Esophagus muscularis mucosa (tissue), 4 donors: ENCODE measurements around the gene ITPR1. TPM values are rescaled to one million over a fixed set of nuclear protein-coding genes. Genes with fewer than 3 reads are reported as not detected.

Experiments used
- DNase-seq: peaks from one replicate; pipeline ENCODE4 v3.0.0-alpha.2; 2017; ENCODE audit errors: extremely low spot score
- H3K27ac ChIP-seq, 4 donors: fragments of 200-600 bp; sonication (generic); replicated peaks in 1 of 4; 1 replicate in 3 of 4; 2 replicates in 1 of 4; pipeline ENCODE4 v1.5.1; 2016 to 2019; ENCODE audit warnings: mild to moderate bottlenecking in 1 of 4
- H3K27me3 ChIP-seq, 4 donors: fragments of 200-600 bp; sonication (generic); one replicate each; pipeline versions ENCODE4 v1.5.1 to v1.6.0; 2016 to 2019
- H3K36me3 ChIP-seq, 4 donors: fragments of 200-600 bp; sonication (generic); one replicate each; pipeline ENCODE4 v1.5.1; 2016 to 2019
- H3K4me1 ChIP-seq, 4 donors: fragments of 200-600 bp; sonication (generic); one replicate each; pipeline ENCODE4 v1.5.1; 2016 to 2019
- H3K4me3 ChIP-seq, 4 donors: fragments of 200-600 bp; sonication (generic); 1 replicate in 2 of 4; 2 replicates in 2 of 4; pipeline ENCODE4 v1.5.1; 2016 to 2019; ENCODE audit warnings: mild to moderate bottlenecking in 4 of 4, moderate library complexity in 1 of 4
- H3K9me3 ChIP-seq, 4 donors: fragments of 200-600 bp; sonication (generic); 1 replicate in 3 of 4; 2 replicates in 1 of 4; pipeline ENCODE4 v1.5.1; 2016 to 2019
- EP300 ChIP-seq: sonication (generic); formaldehyde crosslinking; IDR thresholded peaks from one replicate; pipeline ENCODE4 v1.6.1; 2017; ENCODE audit warnings: antibody characterized with exemption
- POLR2A ChIP-seq: fragments of 450-650 bp; IDR thresholded peaks from one replicate; pipeline ENCODE4 v1.6.1; 2017; ENCODE audit warnings: antibody characterized with exemption, moderate library complexity, mild to moderate bottlenecking, low read depth
- POLR2AphosphoS5 ChIP-seq, 2 donors: sonication (generic); formaldehyde crosslinking; IDR thresholded peaks; one replicate each; pipeline ENCODE4 v1.6.1; 2017; ENCODE audit warnings: antibody characterized with exemption in 2 of 2
- WGBS: methylation state at CpG from one replicate; pipeline ENCODE4 v1.1.5; 2018; 5-methylcytosine and 5-hydroxymethylcytosine counted together
- intact Hi-C: fragments of 100-400 bp; cut with DNase I; formaldehyde crosslinking; loops from one replicate; pipeline ENCODE4 v1.15.1; 2023
- total RNA-seq, 4 donors: library from RNA; depleted of rRNA; stranded (reverse); fragments of >200 nt; gene quantifications; one replicate each; pipeline versions ENCODE4 v1.1.0 to v1.2.1, GENCODE V29; 2016
- TF ChIP-seq, protein P1 (sequence below), 3 experiments: fragments of 200-600 bp in 2 of 3; fragments of 450-650 bp in 1 of 3; sonication (generic) in 2 of 3; IDR thresholded peaks; one replicate each; pipeline ENCODE4 v1.5.1; 2017 to 2019; ENCODE audit warnings: antibody characterized with exemption in 3 of 3, mild to moderate bottlenecking in 2 of 3, moderate library complexity in 1 of 3

ITPR1 gene
- total RNA-seq, 4 donors from 2014 or later: 204 to 271 (median 222) TPM

DNA sequence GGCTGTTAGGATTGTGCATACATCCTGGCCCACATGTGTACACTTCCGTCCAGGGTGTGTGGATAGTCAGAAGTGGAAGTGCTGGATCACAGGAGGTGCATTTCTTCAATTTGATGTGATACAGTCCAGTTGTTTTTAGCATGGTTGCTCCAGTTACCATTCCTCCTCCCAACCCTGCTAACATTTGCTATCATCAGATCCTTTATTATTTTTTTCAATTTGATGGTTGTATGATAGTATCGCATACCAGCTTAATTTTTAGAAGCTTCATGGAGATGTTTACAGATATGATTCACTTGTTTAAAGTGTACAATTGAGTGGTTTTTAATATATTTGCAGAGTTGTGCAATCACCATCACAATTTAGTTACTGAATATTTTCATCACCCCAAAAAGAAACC is 202.7 kb downstream of the ITPR1 start:
- Histone ChIP-seq H3K27ac (peak overlapping the region in 1 of 4 donors; percentile 16), H3K9me3 (no peaks in the 10 kb centered on the region), H3K4me3 (no peak overlapping the region), H3K36me3 (peaks cover 13 to 89% (median 61%) of the 10 kb centered on the region in 4 donors), H3K27me3 (no peaks in the 10 kb centered on the region), H3K4me1 (peaks cover 0 to 10% (median 0%) of the 10 kb centered on the region in 4 donors)
- WGBS: 83% methylated on average over 2 of the region's 2 CpGs
- TF ChIP-seq POLR2A (no peak), POLR2AphosphoS5 (IDR thresholded peaks at IDR 0.05) (no peak), EP300 (no peak)
- TF ChIP-seq, protein P1, sequence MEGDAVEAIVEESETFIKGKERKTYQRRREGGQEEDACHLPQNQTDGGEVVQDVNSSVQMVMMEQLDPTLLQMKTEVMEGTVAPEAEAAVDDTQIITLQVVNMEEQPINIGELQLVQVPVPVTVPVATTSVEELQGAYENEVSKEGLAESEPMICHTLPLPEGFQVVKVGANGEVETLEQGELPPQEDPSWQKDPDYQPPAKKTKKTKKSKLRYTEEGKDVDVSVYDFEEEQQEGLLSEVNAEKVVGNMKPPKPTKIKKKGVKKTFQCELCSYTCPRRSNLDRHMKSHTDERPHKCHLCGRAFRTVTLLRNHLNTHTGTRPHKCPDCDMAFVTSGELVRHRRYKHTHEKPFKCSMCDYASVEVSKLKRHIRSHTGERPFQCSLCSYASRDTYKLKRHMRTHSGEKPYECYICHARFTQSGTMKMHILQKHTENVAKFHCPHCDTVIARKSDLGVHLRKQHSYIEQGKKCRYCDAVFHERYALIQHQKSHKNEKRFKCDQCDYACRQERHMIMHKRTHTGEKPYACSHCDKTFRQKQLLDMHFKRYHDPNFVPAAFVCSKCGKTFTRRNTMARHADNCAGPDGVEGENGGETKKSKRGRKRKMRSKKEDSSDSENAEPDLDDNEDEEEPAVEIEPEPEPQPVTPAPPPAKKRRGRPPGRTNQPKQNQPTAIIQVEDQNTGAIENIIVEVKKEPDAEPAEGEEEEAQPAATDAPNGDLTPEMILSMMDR (IDR thresholded peaks at IDR 0.05): no peak
- intact Hi-C loops: no loop called here
- DNase-seq: no peak

DNA sequence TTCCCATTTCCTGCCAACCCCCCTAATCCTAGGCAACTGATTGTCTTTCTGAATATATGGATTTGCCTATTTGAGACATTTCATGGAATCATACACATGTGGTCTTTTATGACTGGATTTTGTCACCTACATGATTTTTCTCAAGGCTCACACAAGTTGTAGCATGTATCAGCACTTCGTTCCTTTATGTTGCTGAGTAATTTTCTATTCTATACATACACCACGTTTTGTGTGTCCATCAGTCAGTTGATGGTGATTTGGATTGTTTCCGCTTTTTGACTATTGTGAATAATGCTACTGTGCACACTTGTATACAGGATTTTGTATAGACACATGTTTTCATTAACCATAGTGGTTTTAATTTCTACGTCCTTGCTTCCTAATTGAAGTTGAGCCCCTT is 203.1 kb downstream of the ITPR1 start:
- Histone ChIP-seq H3K4me3 (no peak overlapping the region), H3K4me1 (peaks cover 0 to 10% (median 0%) of the 10 kb centered on the region in 4 donors), H3K27ac (no peak overlapping the region), H3K36me3 (peaks cover 15 to 89% (median 65%) of the 10 kb centered on the region in 4 donors), H3K9me3 (no peaks in the 10 kb centered on the region), H3K27me3 (no peaks in the 10 kb centered on the region)
- 91% methylated on average over 4 of the region's 4 CpGs for WGBS
- TF ChIP-seq POLR2A (no peak), POLR2AphosphoS5 (IDR thresholded peaks at IDR 0.05) (no peak), EP300 (no peak)
- TF ChIP-seq, protein P1 (IDR thresholded peaks at IDR 0.05): no peak
- intact Hi-C loops: no loop called here
- no peak for DNase-seq

DNA sequence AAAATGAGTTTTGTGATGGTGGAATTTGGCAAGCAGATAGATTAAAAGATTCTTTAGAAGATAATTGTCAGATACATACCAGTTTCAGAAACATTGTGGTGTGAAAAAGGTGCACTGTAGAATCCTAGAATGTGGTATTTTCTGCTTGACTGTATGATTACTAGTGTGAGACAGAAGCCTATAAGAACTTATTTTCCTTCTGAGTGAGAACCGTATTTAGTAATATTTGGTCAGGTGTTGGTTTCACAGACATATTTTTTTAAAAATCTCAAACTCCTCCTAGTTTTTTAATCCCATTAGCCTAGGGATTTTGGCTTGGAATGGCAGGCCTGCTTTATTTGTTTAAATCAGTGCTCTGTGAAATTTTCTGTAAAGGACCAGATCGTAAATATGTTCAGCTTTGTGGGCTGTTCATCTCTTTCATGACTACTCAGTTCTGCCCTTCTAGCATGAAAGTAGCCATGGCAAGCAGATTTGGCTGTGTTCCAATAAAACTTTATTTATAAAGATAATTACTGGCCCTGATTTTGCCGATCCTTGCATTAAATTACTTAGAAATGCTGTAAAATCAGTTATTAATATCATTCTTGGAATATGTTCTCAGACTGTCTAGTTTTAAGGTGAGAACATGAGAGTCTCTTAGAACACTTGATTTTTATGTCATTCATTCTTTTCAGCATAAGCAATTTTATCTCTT is 205.1 kb downstream of the ITPR1 start:
- Histone ChIP-seq H3K36me3 (peaks cover 14 to 87% (median 67%) of the 10 kb centered on the region in 4 donors), H3K9me3 (no peaks in the 10 kb centered on the region), H3K27me3 (no peaks in the 10 kb centered on the region), H3K27ac (no peak overlapping the region), H3K4me1 (peaks cover 7 to 22% (median 9%) of the 10 kb centered on the region in 4 donors), H3K4me3 (no peak overlapping the region)
- TF ChIP-seq POLR2A (no peak), POLR2AphosphoS5 (IDR thresholded peaks at IDR 0.05) (no peak), EP300 (no peak)
- TF ChIP-seq, protein P1 (IDR thresholded peaks at IDR 0.05): no peak
- 94% methylated on average over 3 of the region's 3 CpGs for WGBS
- intact Hi-C loops: no loop called here
- DNase-seq: no peak

DNA sequence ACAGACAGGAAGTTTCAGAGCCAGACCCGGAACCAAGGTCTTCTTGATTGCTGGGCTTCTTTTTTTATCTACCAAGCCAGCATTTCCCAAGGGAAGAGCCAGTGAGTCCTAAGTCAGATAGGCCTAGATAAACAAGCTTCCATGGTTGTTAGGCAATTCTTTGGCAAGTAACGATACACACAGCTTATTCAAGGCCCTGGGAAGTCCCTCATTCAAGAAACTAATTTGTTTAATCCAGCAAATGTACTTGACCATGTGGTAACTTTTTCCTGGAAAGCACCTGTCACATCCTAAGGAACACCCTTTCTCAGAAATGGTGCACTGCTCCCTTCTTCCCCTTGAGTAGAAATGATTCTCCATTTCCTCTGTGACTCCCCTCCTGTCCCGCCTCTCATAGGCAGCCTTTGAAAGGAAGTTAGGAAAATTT is 209.9 kb downstream of the ITPR1 start:
- peaks cover 26 to 95% (median 83%) of the 10 kb centered on the region in 4 donors for H3K36me3 ChIP-seq
- DNase-seq: no peak
- WGBS: 52% methylated on average over 3 of the region's 3 CpGs
- peak; percentile 69 for TF ChIP-seq EP300
- TF ChIP-seq POLR2AphosphoS5 (IDR thresholded peaks at IDR 0.05): peak; percentile 28 to 54
- TF ChIP-seq POLR2A: no peak
- intact Hi-C loops: no loop called here
- peak overlapping the region; percentile 2 to 77 (median 33) for H3K27ac ChIP-seq
- H3K4me3 ChIP-seq: no peak overlapping the region
- no peaks in the 10 kb centered on the region for H3K9me3 ChIP-seq
- H3K4me1 ChIP-seq: peaks cover 7 to 15% (median 12%) of the 10 kb centered on the region in 4 donors
- no peaks in the 10 kb centered on the region for H3K27me3 ChIP-seq

DNA sequence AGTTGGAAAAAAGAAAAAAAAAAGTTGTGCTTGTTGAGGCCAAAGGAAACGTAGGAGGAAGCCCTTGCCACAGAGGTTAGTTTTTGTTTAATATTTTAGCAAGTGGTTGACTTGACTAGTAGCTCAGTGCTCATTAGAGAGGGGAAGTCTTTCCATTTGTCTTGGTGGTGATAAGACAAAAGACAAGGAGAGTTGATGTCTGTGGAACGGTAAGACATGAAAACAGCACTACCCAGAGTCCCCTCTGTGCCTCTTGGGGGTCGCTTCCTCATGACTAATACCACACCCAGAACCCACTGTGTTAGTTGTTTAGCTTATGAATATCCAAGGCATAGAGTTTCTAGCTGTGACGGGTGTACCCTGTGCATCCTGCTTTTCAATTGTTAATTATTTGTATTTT is 211.4 kb downstream of the ITPR1 start:
- peaks cover 27 to 94% (median 82%) of the 10 kb centered on the region in 4 donors for H3K36me3 ChIP-seq
- 69% methylated on average over 4 of the region's 4 CpGs for WGBS
- H3K4me3 ChIP-seq: no peak overlapping the region
- H3K27ac ChIP-seq: peak overlapping the region in 1 of 4 donors; percentile 77
- TF ChIP-seq, protein P1 (IDR thresholded peaks at IDR 0.05): no peak
- no peak for TF ChIP-seq POLR2AphosphoS5 (IDR thresholded peaks at IDR 0.05)
- no peak for DNase-seq
- no peaks in the 10 kb centered on the region for H3K9me3 ChIP-seq
- peaks cover 7 to 15% (median 12%) of the 10 kb centered on the region in 4 donors for H3K4me1 ChIP-seq
- intact Hi-C loops: no loop called here
- H3K27me3 ChIP-seq: no peaks in the 10 kb centered on the region
